DMS79 (cell line): ENCODE data around the gene RAB35.
"Not testable (repeated sequence)": the region's sequence is repeated elsewhere in the genome, so short reads cannot be mapped to it uniquely, and the experiment has no call there.

Source experiments
- DNase-seq: peaks from one replicate; lab custom pipeline; 2025; lab: John Stamatoyannopoulos, UW

RAB35 gene

DNA sequence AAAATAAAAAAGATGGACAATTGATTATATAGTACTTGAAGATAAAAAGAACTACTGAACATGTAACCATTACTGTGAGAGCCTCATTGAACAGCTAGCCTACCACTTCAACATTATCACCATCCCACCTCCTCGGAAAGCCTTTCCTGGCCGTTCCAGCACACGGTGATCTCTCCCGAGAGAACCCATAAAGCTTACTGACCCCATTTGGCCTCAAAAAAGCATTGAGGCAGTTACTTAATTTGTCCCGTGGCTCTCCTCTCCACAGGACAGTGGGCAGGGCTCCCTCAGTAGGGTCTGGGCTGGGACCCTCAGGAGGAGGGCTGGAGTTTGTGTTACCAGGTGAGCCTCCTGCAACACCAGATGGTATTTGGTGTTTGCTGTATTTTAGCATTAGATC lies 55.8 kb downstream of the RAB35 start:
- DNase-seq, result no peak

- DNase-seq, result no peak
Measured at GRCh38 chr12:120060196-120060595, 56.4 kb downstream of the RAB35 start.

DNA sequence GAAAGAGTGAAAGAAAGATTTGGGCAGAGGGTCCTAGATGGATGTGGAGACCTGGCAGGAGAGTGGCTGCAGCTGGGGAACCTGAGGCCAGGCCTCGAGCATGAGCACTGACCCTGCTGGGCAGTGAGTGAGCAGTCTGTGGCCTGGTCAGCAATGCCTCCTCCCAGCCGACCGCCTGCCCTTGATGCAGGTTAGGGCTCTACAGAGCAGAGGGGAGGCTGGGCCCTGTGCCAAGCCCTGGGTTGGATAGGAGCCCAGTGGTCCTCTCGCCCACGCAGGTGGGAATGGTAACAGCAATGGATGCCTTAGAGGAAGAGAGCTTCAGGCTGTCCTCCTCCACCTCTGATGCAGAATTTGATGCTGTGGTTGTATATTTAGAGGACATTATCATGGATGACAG lies 59.8 kb downstream of the RAB35 start:
- peak; percentile 6 for DNase-seq

DNA sequence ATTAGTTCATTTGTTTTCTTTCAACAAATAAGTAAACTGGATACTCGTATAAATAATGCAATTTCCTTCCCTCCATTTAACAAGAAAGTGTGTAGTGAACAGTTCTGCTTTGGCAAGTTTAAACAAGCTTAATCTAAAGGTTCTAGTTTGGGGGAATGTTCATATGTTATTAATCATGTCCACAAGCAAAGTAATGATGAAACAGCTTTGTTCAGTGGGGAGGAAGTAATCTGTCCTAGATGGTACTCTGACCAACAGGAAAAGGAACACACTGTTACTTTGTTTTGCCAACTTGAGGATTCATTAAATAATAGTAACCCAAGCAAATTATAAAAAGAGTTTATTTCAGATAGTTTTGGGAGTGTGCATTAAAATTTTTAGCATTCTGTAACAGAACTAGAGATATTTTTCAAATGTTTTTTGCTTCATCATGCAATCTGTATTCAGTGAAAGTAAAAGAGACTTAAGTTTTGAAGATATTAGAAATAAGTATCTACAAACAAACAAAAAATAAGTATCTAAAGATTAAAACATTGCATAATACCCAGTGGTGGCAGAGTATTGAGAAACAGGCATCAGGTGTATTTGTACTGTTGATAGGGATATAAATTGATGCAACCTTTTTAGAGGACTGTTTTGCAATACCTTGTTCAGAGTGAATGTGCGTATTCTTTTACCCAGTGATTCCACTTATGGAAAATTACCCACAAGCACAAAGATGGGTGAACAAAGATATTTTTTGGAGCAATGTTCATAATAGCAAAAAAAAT lies 61.1 kb downstream of the RAB35 start:
- DNase-seq, result no peak

GRCh38 chr12:120054293-120054692 lies 62.3 kb downstream of the RAB35 start:
- no peak for DNase-seq

DNA sequence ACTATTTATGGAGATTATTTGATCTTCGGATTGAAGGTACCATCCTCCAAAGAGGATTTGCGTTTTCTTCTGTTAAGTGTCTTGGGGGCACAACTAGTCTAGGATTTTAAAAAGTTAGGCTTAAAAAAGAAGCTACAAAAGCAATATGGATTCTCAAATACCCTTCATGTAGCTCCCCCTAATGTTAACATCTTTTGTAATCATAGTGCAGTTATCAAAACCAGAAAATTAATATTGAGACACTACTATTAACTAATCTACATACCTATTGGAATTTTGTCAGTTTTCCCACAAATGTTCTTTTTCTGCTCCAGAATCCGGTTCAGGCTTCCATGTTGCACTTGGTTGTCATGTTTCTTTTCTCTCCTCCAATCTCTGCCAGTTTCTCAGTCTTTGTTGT lies 65.0 kb downstream of the RAB35 start:
- no peak for DNase-seq

- no peak for DNase-seq
Measured at GRCh38 chr12:120049426-120049825, 67.1 kb downstream of the RAB35 start.

GRCh38 chr12:120048263-120048662 lies 68.3 kb downstream of the RAB35 start:
- no peak for DNase-seq

DNA sequence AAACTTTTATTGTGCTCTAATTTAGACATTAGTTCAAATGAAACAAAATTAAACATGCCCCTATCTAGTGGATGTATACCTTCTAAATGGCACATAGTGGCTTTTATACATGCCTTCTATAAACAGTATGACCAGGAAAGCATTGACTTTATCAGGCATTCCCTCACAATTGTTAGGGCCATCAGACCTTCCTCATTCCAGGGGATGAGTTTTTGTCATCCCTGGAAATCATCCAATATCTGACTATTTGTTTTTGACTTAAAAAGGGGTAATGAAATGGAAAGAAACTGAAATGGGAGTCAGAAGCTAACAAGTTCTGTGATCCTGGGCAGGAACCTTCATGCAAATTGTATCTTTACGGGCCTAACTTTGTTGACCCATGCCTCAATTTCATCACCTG lies 69.5 kb downstream of the RAB35 start:
- no peak for DNase-seq

- not testable (repeated sequence) for DNase-seq
Measured at GRCh38 chr12:120045367-120045766, 71.2 kb downstream of the RAB35 start.
